ENCODE data around the gene USP34. TPM values are rescaled to one million over a fixed set of nuclear protein-coding genes. Genes with fewer than 3 reads are reported as not detected.

The USP34 gene
- total RNA-seq, 1 experiment from 2014 or later, result 91.4 TPM

DNA sequence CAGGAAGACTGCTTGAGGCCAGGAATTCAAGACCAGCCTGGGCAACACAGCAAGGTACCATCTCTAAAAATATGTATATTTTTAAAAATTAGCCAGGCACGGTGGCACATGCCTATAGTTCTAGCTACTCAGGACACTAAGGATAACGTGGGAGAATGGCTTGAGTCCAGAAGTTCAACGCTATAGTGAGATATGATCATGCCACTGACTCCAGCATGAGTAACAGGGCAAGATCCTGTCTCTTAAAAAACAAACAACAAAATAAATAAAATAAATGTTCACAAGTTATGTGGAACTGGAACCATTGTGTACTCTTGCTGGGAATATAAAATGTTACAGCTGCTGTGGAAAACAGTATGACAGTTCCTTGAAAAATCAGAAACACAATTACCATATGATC lies 47.2 kb downstream of the USP34 start:
- POLR2A ChIA-PET, result no interaction called here
- ATAC-seq (peak; percentile 75; the same call in 1 of the 2 replicates), DNase-seq (ENCODE audit: low read depth, low spot score) (peak; percentile 75)
- Histone ChIP-seq H3K4me1 (ENCODE audit: control insufficient read depth, insufficient read depth, low read length) (peaks cover 38% of the 10 kb centered on the region), H3K9me3 (ENCODE audit: control insufficient read depth, insufficient read depth, low read depth, low read length) (no peaks in the 10 kb centered on the region), H3K27ac (ENCODE audit: low read length) (no peak overlapping the region), H3K4me3 (ENCODE audit: low read depth in 2 of 2, low read length in 2 of 2) (no peak overlapping the region), H3K36me3 (ENCODE audit: control insufficient read depth, insufficient read depth, low read length) (peaks cover 6% of the 10 kb centered on the region; the same call in 1 of the 2 replicates), H3K27me3 (ENCODE audit: control insufficient read depth, insufficient read depth, low read length) (no peaks in the 10 kb centered on the region)
- in situ Hi-C loops (cut with HindIII; ENCODE audit: low pct_unique_long_range_greater_than_20kb, low sequenced_read_pairs) (no loop called here), intact Hi-C loops (cut with micrococcal nuclease; ENCODE audit: unreplicated experiment) (no loop called here)
- CTCF ChIA-PET, result no interaction called here
- no TSS peak for BruUV-seq (replicated peaks)
- TF ChIP-seq, protein P1, sequence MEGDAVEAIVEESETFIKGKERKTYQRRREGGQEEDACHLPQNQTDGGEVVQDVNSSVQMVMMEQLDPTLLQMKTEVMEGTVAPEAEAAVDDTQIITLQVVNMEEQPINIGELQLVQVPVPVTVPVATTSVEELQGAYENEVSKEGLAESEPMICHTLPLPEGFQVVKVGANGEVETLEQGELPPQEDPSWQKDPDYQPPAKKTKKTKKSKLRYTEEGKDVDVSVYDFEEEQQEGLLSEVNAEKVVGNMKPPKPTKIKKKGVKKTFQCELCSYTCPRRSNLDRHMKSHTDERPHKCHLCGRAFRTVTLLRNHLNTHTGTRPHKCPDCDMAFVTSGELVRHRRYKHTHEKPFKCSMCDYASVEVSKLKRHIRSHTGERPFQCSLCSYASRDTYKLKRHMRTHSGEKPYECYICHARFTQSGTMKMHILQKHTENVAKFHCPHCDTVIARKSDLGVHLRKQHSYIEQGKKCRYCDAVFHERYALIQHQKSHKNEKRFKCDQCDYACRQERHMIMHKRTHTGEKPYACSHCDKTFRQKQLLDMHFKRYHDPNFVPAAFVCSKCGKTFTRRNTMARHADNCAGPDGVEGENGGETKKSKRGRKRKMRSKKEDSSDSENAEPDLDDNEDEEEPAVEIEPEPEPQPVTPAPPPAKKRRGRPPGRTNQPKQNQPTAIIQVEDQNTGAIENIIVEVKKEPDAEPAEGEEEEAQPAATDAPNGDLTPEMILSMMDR (IDR thresholded peaks at IDR 0.05), result no peak
- no peak for TF ChIP-seq POLR2AphosphoS5 (IDR thresholded peaks at IDR 0.05; ENCODE audit: low read depth, low read length)
- TF ChIP-seq TCF7L2 (IDR thresholded peaks at IDR 0.05; ENCODE audit: low read depth, low read length), result no peak
- no peak for TF ChIP-seq SIN3A (IDR thresholded peaks at IDR 0.05; ENCODE audit: borderline replicate concordance, insufficient read depth, low read depth, low read length)
- TF ChIP-seq, protein P2, sequence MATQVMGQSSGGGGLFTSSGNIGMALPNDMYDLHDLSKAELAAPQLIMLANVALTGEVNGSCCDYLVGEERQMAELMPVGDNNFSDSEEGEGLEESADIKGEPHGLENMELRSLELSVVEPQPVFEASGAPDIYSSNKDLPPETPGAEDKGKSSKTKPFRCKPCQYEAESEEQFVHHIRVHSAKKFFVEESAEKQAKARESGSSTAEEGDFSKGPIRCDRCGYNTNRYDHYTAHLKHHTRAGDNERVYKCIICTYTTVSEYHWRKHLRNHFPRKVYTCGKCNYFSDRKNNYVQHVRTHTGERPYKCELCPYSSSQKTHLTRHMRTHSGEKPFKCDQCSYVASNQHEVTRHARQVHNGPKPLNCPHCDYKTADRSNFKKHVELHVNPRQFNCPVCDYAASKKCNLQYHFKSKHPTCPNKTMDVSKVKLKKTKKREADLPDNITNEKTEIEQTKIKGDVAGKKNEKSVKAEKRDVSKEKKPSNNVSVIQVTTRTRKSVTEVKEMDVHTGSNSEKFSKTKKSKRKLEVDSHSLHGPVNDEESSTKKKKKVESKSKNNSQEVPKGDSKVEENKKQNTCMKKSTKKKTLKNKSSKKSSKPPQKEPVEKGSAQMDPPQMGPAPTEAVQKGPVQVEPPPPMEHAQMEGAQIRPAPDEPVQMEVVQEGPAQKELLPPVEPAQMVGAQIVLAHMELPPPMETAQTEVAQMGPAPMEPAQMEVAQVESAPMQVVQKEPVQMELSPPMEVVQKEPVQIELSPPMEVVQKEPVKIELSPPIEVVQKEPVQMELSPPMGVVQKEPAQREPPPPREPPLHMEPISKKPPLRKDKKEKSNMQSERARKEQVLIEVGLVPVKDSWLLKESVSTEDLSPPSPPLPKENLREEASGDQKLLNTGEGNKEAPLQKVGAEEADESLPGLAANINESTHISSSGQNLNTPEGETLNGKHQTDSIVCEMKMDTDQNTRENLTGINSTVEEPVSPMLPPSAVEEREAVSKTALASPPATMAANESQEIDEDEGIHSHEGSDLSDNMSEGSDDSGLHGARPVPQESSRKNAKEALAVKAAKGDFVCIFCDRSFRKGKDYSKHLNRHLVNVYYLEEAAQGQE (IDR thresholded peaks at IDR 0.05; ENCODE audit: insufficient read depth in 1 of 2, low read depth in 2 of 2, low read length in 1 of 2), result no peak

DNA sequence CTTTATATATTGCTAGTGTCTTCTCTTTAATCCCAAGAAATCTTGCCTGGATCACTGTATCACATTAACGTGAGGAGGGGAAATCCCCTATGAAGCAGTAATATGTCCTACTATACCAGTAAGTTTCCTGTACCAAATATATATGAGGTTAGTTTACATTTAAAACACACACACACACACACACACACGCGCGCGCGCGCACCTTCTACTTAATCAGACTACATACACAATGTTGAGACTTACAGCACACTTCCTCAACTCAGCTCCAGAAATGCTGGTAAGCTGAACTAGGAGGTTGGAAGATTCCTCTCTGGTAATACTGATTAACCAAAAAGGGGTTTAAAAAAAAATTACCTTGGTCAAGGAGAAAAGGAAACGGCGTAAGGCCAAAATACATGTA lies 49.3 kb downstream of the USP34 start:
- H3K36me3 ChIP-seq (ENCODE audit: control insufficient read depth, insufficient read depth, low read length), result peaks cover 6% of the 10 kb centered on the region
- TF ChIP-seq SIN3A (IDR thresholded peaks at IDR 0.05; ENCODE audit: borderline replicate concordance, insufficient read depth, low read depth, low read length), result no peak
- TF ChIP-seq, protein P2 (IDR thresholded peaks at IDR 0.05; ENCODE audit: insufficient read depth in 1 of 2, low read depth in 2 of 2, low read length in 1 of 2), result no peak
- in situ Hi-C loops (cut with HindIII; ENCODE audit: low pct_unique_long_range_greater_than_20kb, low sequenced_read_pairs), result no loop called here
- no peak overlapping the region for H3K27ac ChIP-seq (ENCODE audit: low read length)
- BruUV-seq (replicated peaks), result no TSS peak
- ATAC-seq (no peak), DNase-seq (ENCODE audit: low read depth, low spot score) (no peak)
- H3K4me1 ChIP-seq (ENCODE audit: control insufficient read depth, insufficient read depth, low read length), result peaks cover 32% of the 10 kb centered on the region
- H3K27me3 ChIP-seq (ENCODE audit: control insufficient read depth, insufficient read depth, low read length), result no peaks in the 10 kb centered on the region
- intact Hi-C loops (cut with micrococcal nuclease; ENCODE audit: unreplicated experiment), result no loop called here
- H3K4me3 ChIP-seq (ENCODE audit: low read depth in 2 of 2, low read length in 2 of 2), result no peak overlapping the region
- ChIA-PET CTCF (no interaction called here), POLR2A (no interaction called here)
- H3K9me3 ChIP-seq (ENCODE audit: control insufficient read depth, insufficient read depth, low read depth, low read length), result no peaks in the 10 kb centered on the region
